Stimulated activated CD8-positive, alpha-beta memory T cell treated with anti-CD3 and anti-CD28 coated beads, Interleukin-12 subunit alpha, Interleukin-12 subunit beta, amount 100 ng/mL, for 1 hour (primary cell): Measurements from ENCODE around the gene TSPAN19.

Experiments used
- DNase-seq: peaks from one replicate; pipeline ENCODE4 v3.0.0-alpha.2; 2020; ENCODE audit warnings: low read depth

Gene TSPAN19

GRCh38 chr12:85000729-85001128 is 35.3 kb downstream of the TSPAN19 start:
- DNase-seq: no peak

- no peak for DNase-seq
These were observed 37.7 kb downstream of the TSPAN19 start for GRCh38 chr12:84998341-84998740.

- DNase-seq: no peak
These were observed 39.3 kb downstream of the TSPAN19 start for GRCh38 chr12:84996759-84997158.

DNA sequence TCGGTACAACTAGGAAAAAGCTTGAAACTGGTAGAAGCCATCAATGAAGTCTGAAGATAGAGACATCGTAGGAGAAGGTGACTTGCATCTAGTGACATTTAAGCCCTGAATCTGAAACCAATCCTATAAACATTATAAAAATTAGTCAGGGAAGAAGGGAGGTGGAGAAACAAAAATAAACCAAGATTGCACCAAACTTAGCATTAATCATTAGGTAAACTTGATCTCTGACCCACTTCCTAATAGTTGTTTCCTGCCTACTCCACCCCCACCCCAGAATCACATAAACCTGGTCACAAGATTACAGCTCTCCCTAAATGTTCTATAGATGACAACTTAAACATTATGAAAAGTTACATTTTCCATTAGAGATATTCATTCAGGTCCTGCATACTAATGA is 40.4 kb downstream of the TSPAN19 start:
- no peak for DNase-seq

GRCh38 chr12:84994426-84994825 is 41.7 kb downstream of the TSPAN19 start:
- no peak for DNase-seq

GRCh38 chr12:84986586-84986985 is 49.5 kb downstream of the TSPAN19 start:
- DNase-seq: no peak

- DNase-seq: no peak
These were observed 50.0 kb downstream of the TSPAN19 start for GRCh38 chr12:84986117-84986516.

DNA sequence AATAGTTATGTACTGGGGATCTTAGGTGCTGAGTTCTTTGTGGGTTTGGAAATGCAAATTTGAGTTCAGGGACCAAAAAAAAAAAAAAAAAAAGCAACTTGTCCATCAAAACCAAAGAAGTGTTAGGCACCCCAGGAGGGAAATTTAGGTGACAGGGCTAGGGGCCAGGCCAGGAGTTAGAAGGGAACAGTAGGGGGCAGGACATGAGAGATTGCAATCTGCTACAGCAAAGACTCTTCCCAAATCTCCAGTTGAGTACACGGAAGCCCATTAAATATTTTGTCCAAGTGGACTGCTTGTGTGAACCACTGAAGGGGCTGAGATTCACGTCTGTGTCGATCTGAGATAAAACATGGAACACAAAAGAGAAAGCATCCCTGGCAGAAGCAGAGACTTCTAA is 52.8 kb downstream of the TSPAN19 start:
- DNase-seq: no peak

DNA sequence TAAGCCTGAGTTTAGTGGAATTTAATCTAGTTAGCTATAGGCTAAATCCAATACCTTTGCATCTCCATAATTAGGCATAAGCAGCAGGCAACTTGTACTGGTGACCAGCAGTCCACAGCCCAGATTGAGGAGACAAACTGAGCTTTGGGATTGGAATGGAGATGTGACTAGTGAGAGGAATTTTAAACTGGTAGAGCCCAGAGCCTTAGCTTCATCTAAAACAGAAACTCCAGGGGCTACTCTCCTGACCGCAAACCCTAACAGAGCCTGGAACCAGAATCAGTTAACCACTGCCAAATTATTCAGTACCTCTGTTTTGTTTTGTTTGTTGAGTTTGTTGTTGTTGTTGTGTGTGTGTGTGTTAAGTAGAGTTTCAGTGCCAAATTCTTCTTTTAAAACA is 53.2 kb downstream of the TSPAN19 start:
- DNase-seq: no peak

- DNase-seq: no peak
These were observed 57.2 kb downstream of the TSPAN19 start for GRCh38 chr12:84978921-84979320.

GRCh38 chr12:84976133-84976532 is 59.9 kb downstream of the TSPAN19 start:
- DNase-seq: no peak

DNA sequence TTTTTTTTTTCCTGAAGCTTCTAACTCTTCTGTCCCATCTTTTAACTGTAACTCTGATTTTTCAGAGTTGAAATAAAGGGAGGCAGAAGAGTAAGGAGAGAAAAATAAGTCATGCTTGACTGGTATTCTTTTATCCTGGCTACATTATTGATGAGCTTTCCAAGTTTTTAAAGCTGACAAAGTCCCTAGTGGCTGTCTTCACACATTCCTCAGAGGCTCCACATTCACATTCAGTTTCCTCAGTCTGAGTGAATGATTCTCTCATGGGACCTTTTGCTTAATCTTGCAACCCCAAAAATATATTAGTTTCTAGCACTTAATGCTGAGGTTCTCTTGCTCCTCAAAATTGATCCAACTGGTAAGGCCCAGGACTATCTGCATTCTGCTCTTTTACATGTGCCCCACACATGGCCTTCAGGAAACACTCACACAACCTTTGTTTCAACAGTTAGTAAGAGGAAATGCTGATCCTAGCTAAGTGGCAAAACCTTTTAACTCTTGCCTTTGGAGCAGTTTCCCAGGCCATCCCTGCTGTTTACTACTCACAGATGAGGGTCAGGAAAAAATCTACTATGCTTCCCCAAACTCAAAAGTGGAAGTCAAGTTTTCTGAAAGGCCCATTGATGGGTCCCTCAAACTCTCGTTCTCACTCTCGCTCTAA is 61.8 kb downstream of the TSPAN19 start:
- no peak for DNase-seq

DNA sequence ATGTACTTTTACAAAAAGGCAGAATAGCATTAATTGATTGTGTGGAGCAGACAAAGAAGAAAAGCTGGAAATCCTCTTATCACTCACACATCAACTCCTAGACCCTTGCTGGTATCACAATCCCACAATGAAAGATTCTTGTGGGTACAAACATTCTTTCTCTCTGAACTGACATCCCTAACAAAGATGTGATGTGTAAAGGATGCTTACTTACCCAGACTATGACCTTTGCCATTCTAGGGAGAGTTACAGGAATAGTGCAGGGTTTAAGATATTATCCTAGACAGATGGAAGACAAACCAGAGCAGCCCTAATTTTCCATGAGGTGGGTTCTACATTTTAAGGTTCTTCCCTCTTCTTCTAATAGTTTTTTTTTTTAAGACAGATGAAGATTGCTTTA is 63.1 kb downstream of the TSPAN19 start:
- DNase-seq: no peak

DNA sequence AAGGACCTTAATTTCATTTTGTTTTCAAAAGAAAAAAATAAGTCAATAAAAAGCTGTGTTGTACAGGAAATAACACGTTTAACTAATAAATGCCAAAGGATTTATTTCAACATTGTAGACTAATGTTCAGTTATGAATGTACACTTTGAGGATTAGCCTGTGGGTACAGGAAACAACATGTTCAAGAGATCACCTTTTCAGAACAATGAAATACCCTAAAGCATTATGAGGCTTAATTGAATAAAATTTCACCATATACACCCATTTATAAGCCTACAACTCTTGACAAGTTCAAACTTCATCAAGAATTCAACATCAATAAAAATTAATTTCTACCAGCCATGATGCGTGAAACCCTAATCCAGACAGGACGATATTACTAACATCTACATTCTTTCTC is 66.9 kb downstream of the TSPAN19 start:
- no peak for DNase-seq
